Uterus (tissue), 2 donors: ENCODE measurements around the gene ALOX5AP.

Experiments used
- CTCF ChIP-seq, 4 experiments: fragments of 200-600 bp in 2 of 4; fragments of 450-650 bp in 2 of 4; sonication (generic) in 2 of 4; IDR thresholded peaks; one replicate each; pipeline ENCODE4 v1.5.1; 2016 to 2019; ENCODE audit warnings: antibody characterized with exemption in 4 of 4, mild to moderate bottlenecking in 2 of 4, moderate library complexity in 1 of 4
- POLR2A ChIP-seq, 2 donors: fragments of 450-650 bp; IDR thresholded peaks; one replicate each; pipeline ENCODE4 v1.6.1; 2016; ENCODE audit warnings: antibody characterized with exemption in 2 of 2, mild to moderate bottlenecking in 1 of 2, moderate library complexity in 1 of 2

DNA sequence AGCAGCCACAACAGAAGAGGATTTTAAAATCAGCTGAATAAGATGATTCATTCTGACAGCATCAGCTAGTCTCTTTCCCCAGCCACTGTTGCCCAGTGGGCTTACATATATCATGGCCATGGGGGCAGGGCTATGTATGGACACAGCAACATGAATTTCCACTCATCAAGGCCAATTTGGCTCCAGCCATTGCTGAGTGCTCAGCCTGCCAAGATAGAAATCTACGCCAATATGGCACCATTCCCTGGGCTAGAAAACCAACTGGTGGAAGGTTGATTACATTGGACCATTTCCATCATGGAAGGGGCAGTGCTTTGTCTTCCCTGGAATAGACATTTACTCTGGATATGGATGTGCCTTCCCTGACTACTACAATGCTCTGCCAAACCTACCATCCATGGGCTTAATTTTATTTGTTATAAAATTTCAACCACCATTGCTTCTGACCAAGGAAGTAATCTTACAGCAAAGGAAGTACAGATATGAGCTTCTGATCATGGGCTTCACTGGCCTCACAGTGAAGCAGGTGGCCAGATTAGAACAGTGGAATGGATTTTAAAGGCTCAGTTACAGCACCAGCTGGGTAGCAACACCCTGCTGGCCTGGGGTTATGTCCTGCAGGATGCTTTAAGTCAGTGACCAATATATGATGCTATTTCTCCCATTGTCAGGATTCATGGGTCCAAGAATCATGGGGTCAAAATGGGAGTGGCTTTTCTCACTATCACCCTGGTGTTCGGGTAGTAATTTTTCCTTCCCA, 9.8 kb upstream of the ALOX5AP start:
- no peak for TF ChIP-seq CTCF (IDR thresholded peaks at IDR 0.05)
- no peak for TF ChIP-seq POLR2A (IDR thresholded peaks at IDR 0.05)
